ENCODE data around the gene KCNJ18.
"Not testable (repeated sequence)": the region's sequence is repeated elsewhere in the genome, so short reads cannot be mapped to it uniquely, and the experiment has no call there.

KCNJ18 gene

DNA sequence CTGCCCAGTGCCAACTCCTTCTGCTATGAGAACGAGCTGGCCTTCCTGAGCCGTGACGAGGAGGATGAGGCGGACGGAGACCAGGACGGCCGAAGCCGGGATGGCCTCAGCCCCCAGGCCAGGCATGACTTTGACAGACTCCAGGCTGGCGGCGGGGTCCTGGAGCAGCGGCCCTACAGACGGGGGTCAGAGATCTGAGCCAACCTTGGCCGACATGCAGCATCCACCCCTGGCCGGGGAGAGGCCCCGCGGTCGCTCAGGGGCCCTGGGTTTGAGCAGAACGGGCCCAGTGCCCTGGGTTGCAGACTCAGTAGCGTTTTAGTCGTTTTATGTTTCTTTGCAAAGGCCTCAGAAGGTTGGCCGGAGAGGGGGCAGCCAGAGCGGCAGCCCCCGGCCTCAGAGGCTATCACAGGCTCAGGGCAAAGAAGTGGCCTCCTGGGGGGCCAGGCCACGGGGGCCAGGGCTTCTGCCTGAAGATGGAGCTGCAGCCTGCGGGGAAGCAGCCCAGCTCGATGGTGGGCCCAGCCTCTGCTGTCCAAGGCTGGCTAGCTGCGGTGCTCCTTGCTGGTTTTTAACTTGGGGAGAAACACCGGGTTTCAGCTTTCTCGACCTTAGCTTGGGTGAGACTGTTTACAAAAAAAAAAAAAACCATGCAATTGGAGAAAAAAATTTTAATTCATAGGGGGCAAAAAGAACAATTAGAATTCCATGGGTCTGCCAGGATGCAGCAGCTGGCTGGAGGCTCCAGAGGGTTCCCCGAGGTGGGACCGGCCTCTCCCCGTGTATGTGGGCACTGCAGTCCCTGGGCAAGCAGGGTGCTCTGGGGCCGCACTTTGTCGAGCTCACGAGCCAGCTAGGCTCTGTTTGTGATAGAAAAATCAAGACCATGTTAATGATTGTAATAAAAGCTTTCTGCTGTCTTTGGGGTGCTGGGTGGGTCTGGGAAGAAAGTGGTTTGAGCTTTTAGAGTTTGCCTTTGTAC, 11.9 kb downstream of the KCNJ18 start:
- not testable (repeated sequence) for DNase-seq (ENCODE audit: low read depth)

DNA sequence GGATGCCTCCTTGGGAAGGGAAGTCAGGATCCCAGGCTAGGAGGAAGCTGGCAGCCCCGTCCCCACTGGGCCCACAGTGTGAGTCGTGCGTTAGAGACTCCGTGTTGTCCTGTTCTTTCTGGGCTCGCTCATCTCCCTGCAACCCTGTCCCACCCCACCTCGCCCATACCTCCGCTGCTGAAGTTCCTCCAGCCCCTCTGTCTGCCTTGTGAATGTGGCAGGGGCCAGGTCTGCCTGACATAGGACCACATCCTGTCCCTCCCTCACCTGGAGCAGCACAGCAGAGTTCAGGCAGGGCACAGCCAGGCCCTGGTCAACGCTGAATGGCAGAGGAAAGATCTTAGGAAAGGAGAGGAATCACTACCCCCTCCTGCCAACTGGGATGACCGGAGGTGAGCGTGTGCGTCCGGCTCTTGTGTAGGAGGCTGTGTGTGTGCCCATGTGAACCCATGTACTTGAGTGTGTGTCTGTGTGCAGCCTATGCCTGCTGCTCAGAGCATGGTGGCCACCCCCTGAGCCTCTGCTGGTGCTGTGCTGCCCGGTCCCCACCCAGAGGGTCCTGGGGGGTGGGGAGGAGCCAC, 12.8 kb downstream of the KCNJ18 start:
- DNase-seq (ENCODE audit: low read depth), result no peak

DNA sequence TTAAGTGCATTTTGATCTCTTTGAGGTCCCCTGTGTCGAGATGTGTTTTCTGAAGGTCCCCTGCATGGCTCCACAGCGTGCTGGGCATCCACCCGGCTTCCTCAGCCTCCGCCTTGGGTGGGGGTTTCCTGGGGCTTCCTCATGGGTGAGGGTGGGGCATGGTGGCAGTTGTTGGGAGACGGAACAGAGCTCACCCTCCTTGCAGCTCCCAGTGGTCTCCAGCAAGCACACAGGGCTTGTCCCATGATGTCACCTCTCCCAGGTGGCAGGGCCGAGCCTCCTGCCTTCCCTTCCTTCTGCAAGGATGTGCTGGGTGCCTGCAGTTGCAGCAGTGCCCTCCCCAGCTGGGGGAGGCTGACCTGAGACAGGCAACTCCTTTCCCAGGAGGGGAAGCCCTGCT, 13.4 kb downstream of the KCNJ18 start:
- DNase-seq (ENCODE audit: low read depth), result not testable (repeated sequence)

DNA sequence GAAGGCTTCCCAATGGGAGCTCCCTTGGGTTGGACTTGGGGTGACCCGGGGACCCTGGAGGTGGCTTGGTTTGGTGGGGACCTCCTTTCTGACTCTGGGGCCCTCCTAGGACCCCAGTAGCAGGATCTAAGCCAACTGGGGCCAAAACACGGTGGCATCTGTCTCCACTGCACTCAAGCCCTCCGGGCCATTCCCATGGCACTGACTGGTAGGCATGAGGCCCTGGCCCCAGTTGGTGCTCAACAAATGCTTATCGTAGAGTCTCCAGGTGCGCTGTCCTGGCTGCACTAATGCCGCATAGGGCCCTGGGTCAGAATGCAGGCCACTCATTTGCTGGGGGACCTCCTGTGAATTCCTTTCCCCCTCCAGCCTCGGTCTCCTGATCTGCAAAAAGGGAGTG, 14.2 kb downstream of the KCNJ18 start:
- DNase-seq (ENCODE audit: low read depth), result not testable (repeated sequence)

DNA sequence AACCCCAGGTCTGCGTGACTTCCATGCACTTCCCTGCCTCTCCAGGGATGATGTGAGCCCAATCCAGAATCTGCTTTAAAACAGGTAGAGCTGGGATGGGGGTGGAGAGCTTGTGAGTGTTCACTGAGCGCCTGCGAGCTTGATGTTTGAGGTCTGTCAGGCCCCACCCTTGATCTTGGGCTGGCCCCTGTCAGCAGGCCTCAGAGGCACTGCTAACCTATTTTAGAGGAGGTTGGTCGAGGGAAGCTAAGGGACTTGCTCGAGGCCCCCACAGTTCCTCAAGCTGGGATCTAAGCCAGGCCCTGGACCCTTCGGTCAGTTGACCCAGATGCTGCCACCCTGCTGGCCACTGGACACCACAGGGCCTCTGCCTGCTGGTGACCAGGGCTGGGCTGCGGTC, 14.8 kb downstream of the KCNJ18 start:
- DNase-seq (ENCODE audit: low read depth), result not testable (repeated sequence)

DNA sequence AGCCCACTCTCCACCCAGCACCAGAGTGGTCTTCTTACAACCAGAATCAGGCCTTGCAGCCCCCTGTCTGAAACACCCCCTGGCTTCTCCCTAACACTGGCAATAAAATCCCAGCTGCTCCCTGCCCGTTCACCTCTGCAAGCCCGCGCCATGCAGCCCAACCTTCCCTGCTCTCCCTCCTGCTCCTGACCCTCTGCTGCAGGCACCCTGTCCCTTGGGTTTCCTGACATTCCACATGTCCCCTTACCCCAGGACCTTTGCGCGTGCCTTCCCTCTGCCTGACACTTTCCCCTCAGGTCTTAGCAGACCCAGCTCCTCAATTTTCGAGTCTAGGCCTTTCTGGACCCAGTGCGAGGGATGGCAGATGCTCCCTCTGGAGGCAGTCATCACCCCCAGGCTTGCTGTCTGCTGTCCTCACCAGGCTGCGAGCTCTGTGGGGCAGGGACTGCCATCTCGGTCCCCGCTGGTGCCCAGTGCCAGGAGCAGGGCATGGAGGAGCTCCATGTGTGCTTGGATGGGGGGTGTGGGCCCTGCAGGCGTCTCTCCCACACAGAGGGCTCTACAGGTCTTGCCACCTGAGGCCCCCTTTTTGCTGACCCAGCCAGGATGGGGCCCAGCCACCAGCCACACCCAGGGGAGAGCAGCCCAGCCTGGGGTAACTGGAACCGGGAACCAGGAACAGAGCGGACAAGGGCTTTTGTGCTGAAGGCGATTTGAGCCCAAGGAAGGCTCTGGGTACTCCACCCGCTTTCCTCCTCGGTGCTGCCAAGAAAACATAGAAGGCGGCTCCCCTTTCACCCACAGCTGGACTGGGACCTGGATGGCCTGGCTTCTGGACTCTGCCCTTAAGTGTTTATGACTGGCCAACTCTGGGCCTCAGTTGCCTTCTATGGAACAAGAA, 15.6 kb downstream of the KCNJ18 start:
- DNase-seq (ENCODE audit: low read depth), result not testable (repeated sequence)

DNA sequence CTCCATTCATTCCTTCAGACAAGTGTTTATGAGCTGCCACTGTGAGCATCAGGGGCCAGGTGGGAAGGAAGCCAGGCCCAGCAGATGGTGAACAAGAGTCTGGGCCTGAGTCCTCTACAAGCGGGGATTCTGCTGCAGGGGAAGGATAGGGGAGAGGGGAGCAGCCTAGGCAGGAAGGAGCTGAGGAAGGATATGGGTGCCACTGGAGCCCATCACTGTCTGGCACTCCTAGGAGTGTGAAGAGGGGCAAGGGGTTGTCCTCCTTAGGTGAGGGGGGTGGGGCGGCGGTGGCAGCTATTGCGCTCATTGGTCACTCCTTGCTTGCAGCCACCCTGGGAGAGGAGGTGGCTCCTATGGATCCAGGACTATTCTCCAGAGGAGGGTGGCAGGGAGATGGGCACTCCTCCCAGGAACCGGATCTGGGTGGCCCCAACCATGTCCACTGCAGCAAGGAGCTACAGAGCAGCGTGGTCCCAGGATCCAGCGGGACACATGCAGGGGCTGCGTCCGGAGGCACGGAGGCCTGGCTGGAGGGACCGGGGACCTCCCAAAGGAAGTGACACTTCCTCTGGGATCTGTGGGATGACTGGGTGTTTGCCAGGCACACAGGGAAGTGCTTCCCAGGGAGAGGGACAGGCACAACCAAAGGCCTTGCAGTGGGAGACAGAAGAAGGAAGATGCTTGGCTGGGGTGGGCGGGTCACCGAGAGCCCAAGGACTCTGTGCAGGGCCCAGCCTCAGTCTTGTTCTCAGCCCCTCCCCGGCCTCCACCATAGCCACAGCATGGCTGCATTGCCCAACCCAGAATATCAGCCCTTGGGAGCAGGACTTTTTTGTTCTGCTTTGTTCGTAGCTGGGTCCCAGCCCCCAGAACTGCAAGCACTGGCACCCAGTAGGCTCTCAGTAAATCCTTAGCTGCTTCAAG, 16.6 kb downstream of the KCNJ18 start:
- not testable (repeated sequence) for DNase-seq (ENCODE audit: low read depth)

DNA sequence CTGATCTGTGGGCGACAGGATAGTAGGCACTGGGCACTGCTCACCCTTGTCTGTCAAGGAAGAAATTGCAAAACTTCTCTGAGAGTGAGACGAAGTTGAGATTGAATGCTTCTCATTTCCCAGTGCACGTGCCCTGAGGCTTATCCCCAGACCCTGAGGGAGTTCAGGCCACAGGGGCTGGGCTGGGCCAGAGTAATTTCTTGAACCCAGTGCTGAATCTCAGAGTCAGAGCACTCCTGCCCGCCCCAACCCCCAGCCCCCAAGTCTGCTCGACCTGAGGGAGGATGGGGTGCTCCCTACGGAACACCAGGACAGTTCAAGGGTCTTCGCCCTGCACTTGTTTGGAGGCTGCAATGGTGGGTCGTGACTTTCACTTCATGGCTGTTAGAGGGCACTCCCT, 17.7 kb downstream of the KCNJ18 start:
- not testable (repeated sequence) for DNase-seq (ENCODE audit: low read depth)

DNA sequence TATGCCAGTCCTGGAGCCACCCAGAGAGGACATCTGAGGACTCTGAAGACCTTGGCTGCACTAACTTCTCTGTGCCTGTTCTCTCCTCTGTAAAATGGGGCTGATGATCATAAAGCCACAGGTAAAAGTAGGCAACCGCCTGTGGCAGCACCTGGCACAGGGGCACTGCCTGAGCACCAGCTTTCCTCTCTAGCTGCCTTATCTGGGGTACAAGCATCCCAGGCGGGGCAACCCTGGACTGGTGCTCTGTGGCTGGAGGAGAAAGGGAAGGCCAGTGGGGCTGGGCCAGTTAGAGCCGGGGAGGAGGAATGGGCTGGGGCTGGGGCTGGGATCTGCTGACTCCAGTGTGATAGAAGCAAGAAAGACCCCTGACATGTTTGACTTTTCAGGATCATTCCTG, 18.2 kb downstream of the KCNJ18 start:
- not testable (repeated sequence) for DNase-seq (ENCODE audit: low read depth)

DNA sequence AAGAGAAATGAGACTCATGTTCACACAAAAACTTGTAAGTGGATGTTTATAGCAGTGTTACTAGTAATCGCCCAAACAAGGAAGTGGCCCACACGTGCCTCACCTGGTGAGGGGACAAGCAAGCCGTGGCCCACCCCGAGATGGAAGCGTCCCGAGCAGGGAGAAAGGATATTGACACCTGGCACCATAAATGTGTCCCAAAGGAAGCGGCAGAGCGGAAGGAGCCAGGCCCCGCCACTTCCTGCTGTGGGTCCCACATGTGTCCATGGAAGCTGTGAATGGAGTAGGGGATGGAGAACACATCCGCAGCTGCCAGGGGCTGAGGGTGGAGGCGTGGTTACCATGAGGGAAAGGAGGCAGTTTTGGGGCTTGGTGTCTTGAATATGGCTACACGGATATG, 18.9 kb downstream of the KCNJ18 start:
- no peak for DNase-seq (ENCODE audit: low read depth)

DNA sequence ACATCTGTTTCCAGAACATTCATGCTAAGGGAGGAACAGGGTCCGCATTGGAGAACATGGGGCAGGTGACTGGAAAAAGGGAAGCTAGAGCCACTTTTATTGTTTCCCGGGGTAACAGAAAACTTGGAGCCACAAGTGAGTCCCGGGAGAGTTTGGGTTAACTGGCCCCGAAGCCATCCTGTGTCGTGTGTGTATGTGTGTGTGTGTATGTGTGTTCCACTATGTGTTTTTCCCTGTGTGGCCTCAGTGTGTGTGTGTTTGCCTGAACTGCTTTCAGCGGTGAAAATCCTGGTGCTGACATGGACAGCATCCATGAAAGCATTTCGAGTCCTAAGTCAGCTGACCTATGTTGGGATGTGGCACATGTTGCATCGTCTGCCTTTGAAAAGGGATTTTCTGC, 20.7 kb downstream of the KCNJ18 start:
- DNase-seq (ENCODE audit: low read depth), result not testable (repeated sequence)

DNA sequence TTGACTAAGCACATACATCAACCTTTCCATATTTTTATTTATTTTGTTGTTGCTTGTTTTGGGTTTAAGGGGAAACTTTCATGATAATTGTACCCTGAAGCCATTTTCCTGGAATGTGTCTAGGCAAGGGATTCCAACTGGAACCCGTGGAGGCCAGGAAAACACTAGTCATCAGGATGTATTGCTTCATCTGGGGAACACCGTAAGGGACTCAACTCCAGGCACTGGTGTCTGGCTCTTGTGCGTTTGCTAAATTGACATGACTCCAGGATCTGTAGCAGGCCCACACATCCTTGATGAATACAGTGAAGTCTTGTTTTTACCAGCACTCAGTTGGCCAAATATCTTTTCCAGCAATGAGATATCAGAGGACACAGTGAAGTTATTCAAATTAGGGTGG, 21.3 kb downstream of the KCNJ18 start:
- DNase-seq (ENCODE audit: low read depth), result not testable (repeated sequence)

DNA sequence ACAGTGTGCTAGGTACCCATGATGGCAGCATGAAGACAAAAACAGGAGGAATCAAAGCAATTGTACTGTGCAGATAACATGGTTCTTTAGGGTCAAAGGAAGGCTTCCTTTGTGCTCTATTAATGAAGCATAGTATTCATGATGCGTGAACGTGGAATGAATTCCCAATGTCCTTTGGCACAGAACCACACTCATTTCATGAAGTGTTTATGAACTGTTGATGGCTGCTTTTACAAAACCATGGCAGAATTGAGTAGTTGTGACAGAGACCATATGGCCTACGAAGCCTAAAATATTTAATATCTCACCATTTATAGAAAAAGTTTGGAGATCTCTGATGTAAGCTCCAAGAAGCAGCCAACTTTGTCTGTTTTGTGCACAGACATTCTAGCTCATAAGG, 22.4 kb downstream of the KCNJ18 start:
- DNase-seq (ENCODE audit: low read depth), result not testable (repeated sequence)

DNA sequence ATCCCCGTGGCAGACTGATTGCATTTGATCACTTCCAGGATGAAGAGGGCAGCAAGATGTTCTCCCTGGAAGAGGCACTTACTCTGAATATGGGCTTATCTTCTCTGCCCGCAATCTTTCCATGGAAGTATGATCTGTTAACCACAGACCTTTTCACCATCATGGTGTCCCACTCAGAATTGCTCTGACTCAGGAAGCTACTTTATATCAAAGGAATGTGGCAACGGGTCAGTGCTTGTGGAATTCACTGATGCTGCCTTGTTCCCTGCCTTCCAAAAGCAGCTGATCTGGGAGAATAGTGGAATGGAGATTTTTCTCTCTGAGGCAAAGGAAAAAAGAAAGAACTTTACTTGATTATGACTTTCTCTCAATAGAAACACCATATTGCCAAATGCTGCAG, 23.6 kb downstream of the KCNJ18 start:
- DNase-seq (ENCODE audit: low read depth), result not testable (repeated sequence)

DNA sequence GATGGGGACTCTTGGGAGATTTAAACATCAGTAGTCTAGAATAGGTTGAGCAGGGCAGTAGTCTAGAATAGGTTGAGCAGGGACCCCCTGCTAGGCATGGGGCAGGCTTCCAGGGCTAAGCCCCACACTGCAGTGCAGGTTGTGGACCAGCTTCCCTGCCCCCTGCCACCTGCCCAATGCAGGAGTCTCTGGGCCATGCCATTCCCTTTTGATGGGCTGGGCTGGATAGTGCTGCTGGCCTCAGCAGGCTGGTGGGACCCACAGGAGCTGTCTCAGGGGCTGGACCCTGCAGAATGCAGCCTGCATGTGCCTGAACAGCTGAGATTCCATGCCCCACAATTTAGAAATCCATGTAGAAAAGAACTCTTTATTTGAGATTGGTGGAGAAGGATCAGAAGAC, 26.6 kb downstream of the KCNJ18 start:
- not testable (repeated sequence) for DNase-seq (ENCODE audit: low read depth)

DNA sequence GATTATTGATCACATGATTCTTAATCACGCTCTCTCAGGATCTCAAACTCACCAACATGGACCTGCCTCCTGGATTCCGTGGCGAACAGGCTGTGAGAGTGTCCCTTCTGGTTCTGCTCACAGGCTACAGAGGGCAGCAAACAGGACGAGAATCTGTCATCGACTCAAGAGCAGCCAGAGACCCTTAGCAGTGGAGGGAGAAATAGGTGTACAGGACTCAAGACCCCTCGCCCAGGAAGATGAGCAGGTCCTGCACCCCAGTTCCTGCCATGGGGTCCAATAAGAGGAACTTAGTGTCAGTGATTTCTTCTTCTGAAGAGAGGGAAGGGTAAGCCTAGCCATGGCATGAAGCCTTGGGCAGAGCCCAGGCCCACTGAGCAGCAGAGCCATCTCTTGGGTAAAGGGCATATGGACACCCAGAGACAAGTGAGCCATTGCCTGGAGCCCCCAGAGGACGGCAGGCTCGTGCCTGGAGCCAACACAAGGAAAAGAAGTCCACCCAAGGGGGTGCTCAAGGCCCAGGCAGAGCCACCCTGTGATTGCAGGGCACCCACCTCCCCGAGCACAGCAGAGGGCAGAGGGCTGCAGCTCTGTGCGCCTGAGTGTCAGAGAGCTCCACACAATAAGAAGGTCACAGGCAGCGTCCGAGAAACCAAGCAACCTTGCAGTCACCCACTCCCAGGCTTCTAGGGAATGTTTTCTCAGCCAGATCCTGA, 27.3 kb downstream of the KCNJ18 start:
- not testable (repeated sequence) for DNase-seq (ENCODE audit: low read depth)

DNA sequence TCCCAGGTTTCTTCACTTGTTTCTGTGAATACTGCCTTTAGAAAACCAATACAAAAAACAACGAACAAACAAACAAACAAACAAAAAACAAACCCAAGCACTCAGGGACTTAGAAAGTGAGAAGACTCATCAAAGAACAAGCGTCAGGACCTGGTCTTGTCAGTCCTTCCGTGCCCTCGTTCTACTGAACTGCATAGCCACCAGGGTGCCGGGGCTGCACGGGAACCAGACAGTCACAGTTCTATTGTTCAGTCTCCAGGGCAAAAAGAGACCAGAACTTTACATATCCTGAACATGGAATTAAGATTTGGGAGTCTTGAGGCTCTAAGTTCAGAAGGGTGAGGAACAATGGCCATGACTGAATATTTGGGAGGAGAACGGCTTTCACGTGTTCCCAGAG, 28.2 kb downstream of the KCNJ18 start:
- not testable (repeated sequence) for DNase-seq (ENCODE audit: low read depth)

DNA sequence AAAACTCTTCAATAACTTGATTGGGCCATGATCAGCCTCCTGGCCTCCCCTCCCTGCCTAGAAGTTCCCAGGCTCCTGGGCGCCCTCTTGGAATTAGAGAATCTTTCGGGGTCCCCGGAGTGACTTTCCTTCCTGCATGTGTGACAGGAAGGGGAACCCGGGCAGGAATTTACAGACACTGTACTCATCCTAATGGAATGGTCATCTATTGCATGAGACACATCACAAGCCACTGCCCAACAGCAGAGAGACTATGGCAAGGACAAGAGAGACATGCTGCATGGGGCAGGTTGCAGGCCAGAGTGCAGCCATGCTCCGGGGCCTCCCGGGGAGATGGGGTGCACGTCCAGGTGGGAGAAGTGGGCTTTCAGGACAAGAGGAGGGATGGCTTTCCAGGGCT, 29.9 kb downstream of the KCNJ18 start:
- DNase-seq (ENCODE audit: low read depth), result not testable (repeated sequence)

DNA sequence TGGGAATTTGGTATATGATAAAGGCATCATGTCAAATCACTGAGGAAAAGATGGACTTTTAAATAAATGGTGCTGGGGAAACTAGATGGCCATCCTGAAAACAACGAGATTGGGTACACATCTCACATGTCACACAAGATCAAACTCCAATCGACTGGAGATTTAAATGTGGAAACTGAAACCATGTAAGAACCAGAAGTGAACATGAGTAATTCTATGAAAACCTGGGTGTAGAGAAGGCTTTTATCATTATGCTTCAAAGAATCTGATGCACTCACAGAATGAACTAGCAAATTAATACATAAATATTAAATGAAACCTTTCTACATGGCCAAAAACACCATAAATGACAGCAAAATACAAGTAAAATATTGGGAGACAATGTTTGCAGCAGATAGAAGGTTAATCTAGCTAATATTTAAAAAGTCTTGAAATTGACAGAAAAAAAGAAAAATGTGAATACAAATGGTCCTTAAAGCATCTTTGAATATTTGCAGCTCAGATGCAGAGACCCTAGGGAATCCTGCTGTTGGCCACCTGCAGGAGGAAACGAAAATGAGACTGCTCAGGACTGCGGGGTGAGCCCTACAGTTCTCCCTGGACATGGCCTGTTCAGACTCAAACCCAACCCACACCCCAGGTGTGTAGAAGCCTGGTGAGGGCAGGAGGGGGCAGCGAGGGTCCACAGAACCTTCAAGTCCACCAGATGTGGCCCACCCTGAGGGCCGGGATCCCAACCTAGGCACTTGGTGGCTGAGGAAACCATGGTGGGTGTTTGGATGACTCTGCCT, 32.1 kb downstream of the KCNJ18 start:
- DNase-seq (ENCODE audit: low read depth), result not testable (repeated sequence)

DNA sequence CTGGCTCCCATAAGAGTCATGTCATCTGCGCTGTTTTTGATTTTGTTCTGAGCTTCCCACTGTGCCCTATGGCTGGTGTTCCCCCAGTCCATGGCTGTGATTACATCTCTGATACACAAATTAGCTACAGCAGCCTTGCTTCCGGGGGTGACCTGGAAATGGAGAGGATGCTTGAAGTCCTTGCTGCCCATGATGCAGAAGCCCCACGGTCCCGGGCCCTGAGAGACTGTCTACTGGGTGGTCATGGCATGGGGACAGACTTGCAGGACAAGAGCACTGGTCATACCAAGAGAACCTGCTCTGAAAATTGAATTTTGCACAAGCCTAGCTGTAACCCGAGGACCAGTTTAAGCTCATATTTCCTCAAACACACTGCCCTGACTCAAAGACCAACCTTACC, 38.8 kb downstream of the KCNJ18 start:
- DNase-seq (ENCODE audit: low read depth), result not testable (repeated sequence)

Measured in EH (cell line).